ENCODE measurements around the gene DOCK3.

Gene DOCK3

GRCh38 chr3:51057121-51057520 is 382.4 kb downstream of the DOCK3 start:
- Histone ChIP-seq H3K36me3 (ENCODE audit: control insufficient read depth, low read length) (no peaks in the 10 kb centered on the region), H3K9me3 (ENCODE audit: control insufficient read depth, insufficient read depth, low read length) (no peaks in the 10 kb centered on the region), H3K4me1 (ENCODE audit: control insufficient read depth, low read length) (no peaks in the 10 kb centered on the region), H3F3A (ENCODE audit: control insufficient read depth, insufficient read depth) (no peaks in the 10 kb centered on the region), H3K79me2 (ENCODE audit: control insufficient read depth, low read length) (no peaks in the 10 kb centered on the region), H3K4me3 (ENCODE audit: low read length) (no peak overlapping the region), H3K9me2 (replicated peaks; ENCODE audit: control insufficient read depth, low read length) (no peaks in the 10 kb centered on the region), H3K27ac (ENCODE audit: low read depth, low read length) (no peak overlapping the region), H3K27me3 (ENCODE audit: control insufficient read depth, low read length) (no peaks in the 10 kb centered on the region), H3K4me2 (ENCODE audit: low read length) (no peak overlapping the region), H4K20me1 (ENCODE audit: control insufficient read depth, insufficient read depth, low read depth, low read length) (no peaks in the 10 kb centered on the region)
- TF ChIP-seq CTCF (IDR thresholded peaks at IDR 0.05; ENCODE audit: low read depth, low read length, poor library complexity, severe bottlenecking) (no peak), EZH2phosphoT487 (IDR thresholded peaks at IDR 0.05; ENCODE audit: borderline replicate concordance, low read length) (no peak)

GRCh38 chr3:51063053-51063452 is 388.3 kb downstream of the DOCK3 start:
- no peaks in the 10 kb centered on the region for H3K9me2 ChIP-seq (replicated peaks; ENCODE audit: control insufficient read depth, low read length)
- H3K9me3 ChIP-seq (ENCODE audit: control insufficient read depth, insufficient read depth, low read length) = no peaks in the 10 kb centered on the region
- no peak overlapping the region for H3K4me2 ChIP-seq (ENCODE audit: low read length)
- peaks cover 8% of the 10 kb centered on the region for H3K27me3 ChIP-seq (ENCODE audit: control insufficient read depth, low read length)
- H3F3A ChIP-seq (ENCODE audit: control insufficient read depth, insufficient read depth) = no peaks in the 10 kb centered on the region
- no peak for TF ChIP-seq EZH2phosphoT487 (IDR thresholded peaks at IDR 0.05; ENCODE audit: borderline replicate concordance, low read length)
- no peak for TF ChIP-seq CTCF (IDR thresholded peaks at IDR 0.05; ENCODE audit: low read depth, low read length, poor library complexity, severe bottlenecking)
- H3K4me1 ChIP-seq (ENCODE audit: control insufficient read depth, low read length) = no peaks in the 10 kb centered on the region
- no peak overlapping the region for H3K4me3 ChIP-seq (ENCODE audit: low read length)
- no peaks in the 10 kb centered on the region for H3K36me3 ChIP-seq (ENCODE audit: control insufficient read depth, low read length)
- H3K79me2 ChIP-seq (ENCODE audit: control insufficient read depth, low read length) = no peaks in the 10 kb centered on the region
- H3K27ac ChIP-seq (ENCODE audit: low read depth, low read length) = no peak overlapping the region
- H4K20me1 ChIP-seq (ENCODE audit: control insufficient read depth, insufficient read depth, low read depth, low read length) = no peaks in the 10 kb centered on the region

- Histone ChIP-seq H3K9me3 (ENCODE audit: control insufficient read depth, insufficient read depth, low read length) (no peaks in the 10 kb centered on the region), H3K27me3 (ENCODE audit: control insufficient read depth, low read length) (peaks cover 6% of the 10 kb centered on the region; the same call in 1 of the 2 replicates), H3K36me3 (ENCODE audit: control insufficient read depth, low read length) (no peaks in the 10 kb centered on the region), H3K9me2 (replicated peaks; ENCODE audit: control insufficient read depth, low read length) (no peaks in the 10 kb centered on the region), H3K4me2 (ENCODE audit: low read length) (no peak overlapping the region), H3F3A (ENCODE audit: control insufficient read depth, insufficient read depth) (no peaks in the 10 kb centered on the region), H3K4me3 (ENCODE audit: low read length) (no peak overlapping the region), H3K79me2 (ENCODE audit: control insufficient read depth, low read length) (no peaks in the 10 kb centered on the region), H4K20me1 (ENCODE audit: control insufficient read depth, insufficient read depth, low read depth, low read length) (no peaks in the 10 kb centered on the region), H3K27ac (ENCODE audit: low read depth, low read length) (no peak overlapping the region), H3K4me1 (ENCODE audit: control insufficient read depth, low read length) (no peaks in the 10 kb centered on the region)
- no peak for TF ChIP-seq CTCF (IDR thresholded peaks at IDR 0.05; ENCODE audit: low read depth, low read length, poor library complexity, severe bottlenecking)
- no peak for TF ChIP-seq EZH2phosphoT487 (IDR thresholded peaks at IDR 0.05; ENCODE audit: borderline replicate concordance, low read length)
Measured at GRCh38 chr3:51075221-51075775, 400.6 kb downstream of the DOCK3 start.

Measured in DOHH2 (cell line).